Uterus (tissue), 2 donors: ENCODE results near the gene MMP25.

Experiments used
- CTCF ChIP-seq, 4 experiments: fragments of 200-600 bp in 2 of 4; fragments of 450-650 bp in 2 of 4; sonication (generic) in 2 of 4; IDR thresholded peaks; one replicate each; pipeline ENCODE4 v1.5.1; 2016 to 2019; ENCODE audit warnings: antibody characterized with exemption in 4 of 4, mild to moderate bottlenecking in 2 of 4, moderate library complexity in 1 of 4
- POLR2A ChIP-seq, 2 donors: fragments of 450-650 bp; IDR thresholded peaks; one replicate each; pipeline ENCODE4 v1.6.1; 2016; ENCODE audit warnings: antibody characterized with exemption in 2 of 2, mild to moderate bottlenecking in 1 of 2, moderate library complexity in 1 of 2

GRCh38 chr16:3075523-3075915, 29.2 kb downstream of the MMP25 start:
- TF ChIP-seq CTCF (IDR thresholded peaks at IDR 0.05) (no peak), POLR2A (IDR thresholded peaks at IDR 0.05) (no peak)
